Hepatocyte (in vitro differentiated cells): ENCODE results near the gene KCNQ5.

Source experiments
- CTCF ChIP-seq: fragments of 200-600 bp; sonication (generic); IDR thresholded peaks from 2 replicates; pipeline ENCODE4 v1.5.1; 2016; ENCODE audit warnings: antibody characterized with exemption, mild to moderate bottlenecking; ENCODE audit not compliant: poor library complexity
- EZH2 ChIP-seq: fragments of 200-600 bp; sonication (generic); IDR thresholded peaks from 2 replicates; pipeline ENCODE4 v1.6.1; 2016; ENCODE audit warnings: antibody characterized with exemption, mild to moderate bottlenecking, borderline replicate concordance

GRCh38 chr6:72850040-72850439 lies 228.2 kb downstream of the KCNQ5 start:
- TF ChIP-seq CTCF (no peak), EZH2 (no peak)
